AG10803 (cell line): ENCODE results near the gene SEMA4D.

Source experiments
- DNase-seq: peaks from one replicate; pipeline ENCODE4 v3.0.0; 2010; ENCODE audit warnings: low read depth
- H3K4me3 ChIP-seq: 2 replicates; pipeline ENCODE4 v1.5.1; 2011; ENCODE audit warnings: mild to moderate bottlenecking, low read length, control low read depth
- TF ChIP-seq, protein P1 (sequence below): conservative IDR thresholded peaks from 2 replicates; pipeline ENCODE4 v1.5.1; 2011; ENCODE audit warnings: mild to moderate bottlenecking, low read length, control low read depth, inconsistent platforms

SEMA4D gene

DNA sequence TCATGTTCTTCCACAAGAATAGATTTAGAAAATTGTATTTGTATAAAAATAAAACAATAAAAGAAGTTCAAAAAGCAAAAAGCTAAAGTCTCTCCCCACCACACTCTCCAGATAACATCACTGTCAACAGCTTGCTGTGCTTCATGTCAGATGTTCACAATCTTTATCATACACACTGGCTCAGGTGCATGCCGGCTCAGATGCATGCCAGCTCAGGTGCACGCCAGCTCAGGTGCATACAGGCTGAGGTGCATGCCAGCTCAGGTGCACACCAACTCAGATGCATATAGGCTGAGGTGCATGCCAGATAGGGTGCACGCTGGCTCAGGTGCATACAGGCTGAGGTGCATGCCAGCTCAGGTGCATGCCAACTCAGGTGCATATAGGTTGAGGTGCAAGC, 26.5 kb downstream of the SEMA4D start:
- TF ChIP-seq, protein P1, sequence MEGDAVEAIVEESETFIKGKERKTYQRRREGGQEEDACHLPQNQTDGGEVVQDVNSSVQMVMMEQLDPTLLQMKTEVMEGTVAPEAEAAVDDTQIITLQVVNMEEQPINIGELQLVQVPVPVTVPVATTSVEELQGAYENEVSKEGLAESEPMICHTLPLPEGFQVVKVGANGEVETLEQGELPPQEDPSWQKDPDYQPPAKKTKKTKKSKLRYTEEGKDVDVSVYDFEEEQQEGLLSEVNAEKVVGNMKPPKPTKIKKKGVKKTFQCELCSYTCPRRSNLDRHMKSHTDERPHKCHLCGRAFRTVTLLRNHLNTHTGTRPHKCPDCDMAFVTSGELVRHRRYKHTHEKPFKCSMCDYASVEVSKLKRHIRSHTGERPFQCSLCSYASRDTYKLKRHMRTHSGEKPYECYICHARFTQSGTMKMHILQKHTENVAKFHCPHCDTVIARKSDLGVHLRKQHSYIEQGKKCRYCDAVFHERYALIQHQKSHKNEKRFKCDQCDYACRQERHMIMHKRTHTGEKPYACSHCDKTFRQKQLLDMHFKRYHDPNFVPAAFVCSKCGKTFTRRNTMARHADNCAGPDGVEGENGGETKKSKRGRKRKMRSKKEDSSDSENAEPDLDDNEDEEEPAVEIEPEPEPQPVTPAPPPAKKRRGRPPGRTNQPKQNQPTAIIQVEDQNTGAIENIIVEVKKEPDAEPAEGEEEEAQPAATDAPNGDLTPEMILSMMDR, result no peak
- H3K4me3 ChIP-seq, result no peak overlapping the region

DNA sequence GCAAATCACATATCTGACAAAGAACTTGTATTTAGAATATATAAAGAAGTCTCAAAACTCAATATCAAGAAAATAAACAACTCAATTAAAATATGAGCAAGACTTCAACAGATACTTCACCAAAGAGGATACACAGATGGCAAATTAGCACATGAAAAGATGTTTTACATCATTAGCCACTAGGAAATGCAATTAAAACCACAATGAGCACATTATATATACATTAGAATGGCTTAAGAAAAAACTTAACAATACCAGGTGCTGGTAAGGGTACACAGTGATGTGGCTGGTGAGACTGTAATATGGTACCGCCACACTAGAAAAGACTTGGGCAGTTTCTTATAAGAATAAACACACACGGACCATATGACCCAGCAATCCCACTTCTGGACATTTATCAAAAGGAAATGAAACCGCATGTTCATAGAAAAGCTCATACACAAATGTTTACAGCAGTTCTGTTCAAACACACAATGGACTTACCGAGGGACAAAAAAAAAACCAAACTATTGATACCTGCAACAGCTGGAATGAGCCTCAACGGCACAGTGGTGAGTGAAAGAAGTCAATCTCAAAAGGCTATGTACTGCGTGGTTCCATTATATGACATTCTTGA, 27.6 kb downstream of the SEMA4D start:
- DNase-seq, result no peak
- H3K4me3 ChIP-seq, result no peak overlapping the region
- TF ChIP-seq, protein P1, result no peak

More for the DNA sequence above, 26.5 kb downstream of the SEMA4D start:
- no peak for DNase-seq

GRCh38 chr9:89469003-89469402, 28.9 kb downstream of the SEMA4D start:
- DNase-seq, result no peak
- TF ChIP-seq, protein P1, result no peak
- H3K4me3 ChIP-seq, result no peak overlapping the region

DNA sequence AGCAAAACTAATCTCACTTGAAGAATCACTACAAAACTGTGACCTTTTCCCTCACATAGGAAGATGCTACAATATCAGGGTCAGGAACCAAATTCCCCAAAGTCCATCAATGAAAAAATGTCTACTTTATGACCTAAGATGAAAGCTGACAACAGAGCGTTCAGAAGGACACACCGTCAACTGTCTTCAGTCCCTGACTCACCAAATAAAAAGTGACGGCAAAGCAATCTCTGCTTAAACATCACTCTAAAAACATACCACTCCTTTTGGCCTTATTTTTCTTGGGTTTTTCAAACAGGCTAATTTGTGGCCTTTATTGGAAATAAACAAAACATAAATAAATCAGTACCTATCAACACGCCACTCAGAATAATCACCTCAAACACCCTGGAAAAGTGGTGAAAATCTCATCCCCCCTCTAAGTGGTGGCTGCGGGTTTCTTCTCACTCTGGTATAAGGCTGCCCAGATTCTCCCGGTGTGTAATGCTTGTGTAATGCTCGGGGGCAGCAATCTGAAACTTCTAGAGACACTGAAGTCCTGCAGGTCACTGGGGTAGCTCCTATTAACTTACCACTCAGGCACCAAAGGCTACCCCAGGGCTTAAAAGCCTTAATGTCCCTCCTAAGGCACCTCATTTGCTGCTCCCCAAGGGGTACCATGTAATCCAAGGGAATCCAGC, 29.5 kb downstream of the SEMA4D start:
- no peak overlapping the region for H3K4me3 ChIP-seq
- DNase-seq, result no peak
- TF ChIP-seq, protein P1, result no peak

DNA sequence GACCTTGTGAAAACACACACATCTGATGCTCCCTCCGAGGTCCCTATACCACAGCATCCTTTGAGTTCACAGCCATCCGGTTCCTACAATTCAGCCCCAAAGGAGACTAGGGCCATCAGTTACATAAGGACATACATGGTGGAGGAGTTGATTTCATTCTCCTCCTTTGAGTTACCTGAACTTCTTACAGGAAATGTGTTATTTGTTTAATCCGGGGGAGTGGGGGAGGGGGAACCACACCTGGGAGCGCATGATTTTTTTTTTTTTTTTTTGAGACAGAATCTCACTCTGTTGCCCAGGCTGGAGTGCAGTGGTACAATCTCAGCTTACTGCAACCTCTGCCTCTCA, 30.7 kb downstream of the SEMA4D start:
- no peak overlapping the region for H3K4me3 ChIP-seq
- TF ChIP-seq, protein P1, result no peak

DNA sequence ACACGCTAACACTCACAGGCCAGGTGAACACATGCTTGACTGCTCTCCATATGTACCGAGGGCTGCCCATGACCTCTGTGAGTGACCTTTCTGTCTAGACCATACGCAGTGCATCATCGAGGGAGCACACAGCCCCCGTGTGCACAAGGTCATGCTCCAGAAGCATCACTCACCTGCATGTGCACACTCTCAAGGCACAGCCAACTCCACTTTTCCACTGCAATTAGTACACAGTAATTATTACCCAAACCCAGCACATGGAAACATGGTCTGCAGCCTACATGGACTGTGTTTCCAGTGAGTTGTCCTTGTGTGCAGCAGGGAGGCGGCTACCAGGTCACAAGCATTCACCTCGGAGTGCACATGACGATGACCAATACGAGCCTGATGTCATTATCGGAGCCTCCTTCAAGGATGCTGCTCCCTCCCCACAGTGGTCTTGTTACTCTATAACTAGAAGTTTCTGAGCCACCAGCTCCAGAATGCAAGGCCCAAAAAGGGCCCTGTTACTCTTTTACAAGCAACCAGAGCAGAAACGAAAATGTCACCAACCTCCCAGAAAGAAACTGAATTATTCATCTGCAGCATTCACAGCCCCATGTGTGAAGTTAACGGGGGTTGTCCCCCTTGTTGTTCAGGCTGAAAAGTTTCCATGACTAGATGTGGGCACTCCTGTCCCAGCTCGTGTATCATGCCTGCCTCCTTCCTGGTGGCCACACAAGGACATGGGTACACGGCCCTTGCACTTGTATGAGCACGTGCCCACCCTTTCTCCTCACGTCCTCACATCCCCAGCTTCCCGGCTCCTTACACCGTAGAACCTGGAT, 31.2 kb downstream of the SEMA4D start:
- no peak for DNase-seq
- H3K4me3 ChIP-seq, result no peak overlapping the region
- TF ChIP-seq, protein P1, result no peak

More for the DNA sequence above, 30.7 kb downstream of the SEMA4D start:
- DNase-seq, result no peak
